Cardiac septum (tissue), 1 donor: ENCODE measurements around the gene ABHD5. TPM values are rescaled to one million over a fixed set of nuclear protein-coding genes. Genes with fewer than 3 reads are reported as not detected.

Experiments
- DNase-seq: peaks from one replicate; pipeline ENCODE4 v3.0.0-alpha.2; 2020; ENCODE audit warnings: low spot score
- intact Hi-C: fragments of 100-400 bp; cut with DNase I; formaldehyde crosslinking; loops from one replicate; pipeline ENCODE4 v1.14.0; 2022
- total RNA-seq: library from RNA; stranded (reverse); fragmentation: NEBNext Ultra II Directional; extraction: Animal tissue kit (Norgen Biotek cat#: 25700); gene quantifications from one replicate; pipeline ENCODE4 v1.2.1, GENCODE V29; 2021
- donor health status: DM: no; HTN: no; CAD: no.

The ABHD5 gene
- total RNA-seq, 1 donor from 2014 or later, result 23.5 TPM

DNA sequence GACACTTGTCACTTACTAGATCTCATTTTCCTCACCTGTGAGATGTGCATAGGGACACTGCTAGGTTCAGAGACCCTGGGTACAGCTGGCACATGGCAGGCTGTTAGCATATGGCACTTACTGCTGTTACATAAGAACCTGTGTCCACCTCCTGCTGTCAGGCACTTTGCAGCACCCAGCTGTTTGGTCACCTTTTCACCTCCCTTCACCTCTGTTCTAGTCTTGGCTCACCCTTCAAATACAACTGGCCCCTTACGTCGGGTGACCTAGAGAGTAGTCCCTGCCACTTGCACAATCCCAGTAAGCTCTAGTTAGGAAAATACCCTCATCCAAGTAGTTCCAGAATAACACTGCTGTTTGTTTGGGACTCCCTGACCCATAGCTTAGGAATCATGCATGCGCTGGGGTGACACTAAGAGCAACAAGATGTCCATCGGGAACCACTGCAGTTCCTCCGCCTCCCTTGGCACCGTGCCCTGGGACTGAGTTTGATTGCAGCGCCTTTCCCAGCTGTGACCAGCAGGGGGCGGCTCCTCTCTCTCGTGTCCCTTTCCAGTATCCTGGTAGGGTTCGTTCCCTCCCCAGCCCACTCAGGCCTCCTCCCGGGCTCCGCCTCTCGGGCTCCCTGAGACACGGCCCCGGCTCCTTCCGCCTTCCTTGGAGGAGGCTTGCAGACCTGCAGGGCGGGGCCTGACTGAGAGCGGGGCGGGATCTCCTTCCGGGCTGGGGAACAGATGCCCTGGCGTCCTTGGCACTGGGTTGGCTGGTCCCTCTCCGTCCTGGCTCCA lies 78.6 kb downstream of the ABHD5 start:
- intact Hi-C loops, result loop anchor here (1.0 to 5.0 kb wide), 3 partner anchors 10 to 147 kb away; partner anchors contain the start of genes ABHD5 and ANO10
- peak; percentile 97 for DNase-seq

DNA sequence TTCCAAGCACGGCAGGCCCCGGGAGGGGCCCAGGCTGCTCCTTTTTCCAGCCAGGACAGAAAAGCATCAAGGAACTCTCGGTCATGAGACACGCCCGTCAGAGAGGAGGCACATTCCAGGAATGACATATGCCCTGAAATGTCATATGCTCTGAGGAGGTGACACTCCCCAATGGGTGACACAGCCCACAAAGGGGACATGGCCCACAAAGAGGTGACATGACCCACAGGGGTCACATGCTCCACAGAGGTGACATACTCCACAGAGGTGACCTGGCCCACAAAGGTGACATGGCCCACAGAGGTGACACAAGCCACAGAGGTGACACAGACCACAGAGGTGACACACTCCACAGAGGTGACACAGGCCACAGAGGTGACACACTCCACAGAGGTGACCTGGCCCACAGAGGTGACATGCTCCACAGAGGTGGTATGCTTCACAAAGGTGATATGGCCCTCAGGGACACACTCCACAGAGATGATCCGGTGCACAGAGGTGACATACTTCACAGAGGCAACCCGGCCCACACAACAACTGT lies 79.2 kb downstream of the ABHD5 start:
- no peak for DNase-seq
- intact Hi-C loops, result loop anchor here (1.0 to 10.0 kb wide), 5 partner anchors 11 to 305 kb away; partner anchors contain the start of genes ABHD5 and ANO10

DNA sequence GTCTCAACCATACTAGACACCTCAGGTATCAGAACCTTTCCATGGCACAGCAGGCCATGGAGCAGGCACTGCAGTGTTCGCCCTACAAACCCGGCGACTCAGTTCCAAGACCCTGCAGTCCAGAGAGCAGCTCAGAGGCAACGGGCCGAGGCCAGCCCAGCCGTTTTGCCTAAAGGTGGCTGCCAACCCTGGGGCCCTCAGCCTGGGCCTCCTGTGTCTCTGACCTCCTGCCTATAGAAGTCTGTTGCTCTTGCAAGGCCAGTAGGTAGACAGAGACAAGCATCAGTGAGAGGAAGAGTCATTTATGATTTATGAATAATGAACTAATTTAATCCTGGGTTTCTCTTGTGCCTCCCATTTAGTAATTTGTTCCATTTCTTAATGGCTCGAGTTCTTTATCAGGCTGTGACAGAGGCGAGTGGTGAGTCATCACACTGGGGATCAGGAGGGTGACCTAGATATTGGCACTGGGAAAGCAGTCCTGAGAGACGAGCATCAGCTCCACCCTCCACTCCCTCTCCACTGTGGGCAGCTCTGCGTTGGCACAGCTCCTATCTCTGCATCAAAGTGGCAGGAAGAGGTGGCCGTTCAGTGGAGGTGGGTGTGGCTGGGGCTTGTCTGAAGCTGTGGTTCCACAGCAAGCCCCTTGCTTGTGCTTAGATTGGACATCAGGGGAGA lies 79.8 kb downstream of the ABHD5 start:
- intact Hi-C loops, result loop anchor here (5.0 to 10.0 kb wide), 2 partner anchors 38 to 304 kb away; no protein-coding TSS in a partner anchor
- peak; percentile 85 for DNase-seq

DNA sequence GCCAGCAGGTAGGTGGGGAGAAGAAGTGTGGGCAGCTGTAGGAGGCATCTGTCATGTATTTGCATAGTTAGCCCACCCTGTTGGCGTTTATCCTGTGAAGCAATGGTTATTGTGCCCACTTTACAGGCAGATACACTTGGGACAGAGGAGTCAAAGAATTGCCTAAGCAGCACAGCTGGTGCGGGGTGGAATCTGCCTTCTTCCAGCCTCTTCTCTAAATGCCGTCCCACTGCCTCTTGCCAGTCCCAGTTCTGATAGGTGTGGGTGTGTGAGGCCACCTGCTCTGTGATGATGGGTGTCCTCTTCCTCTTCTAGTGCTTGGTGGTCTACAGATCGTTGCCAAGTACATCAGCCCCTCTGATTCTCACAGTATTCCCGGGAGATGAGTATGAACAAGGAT lies 80.9 kb downstream of the ABHD5 start:
- DNase-seq, result no peak
- intact Hi-C loops, result loop anchor here (5.0 to 10.0 kb wide), 2 partner anchors 39 to 303 kb away; no protein-coding TSS in a partner anchor

DNA sequence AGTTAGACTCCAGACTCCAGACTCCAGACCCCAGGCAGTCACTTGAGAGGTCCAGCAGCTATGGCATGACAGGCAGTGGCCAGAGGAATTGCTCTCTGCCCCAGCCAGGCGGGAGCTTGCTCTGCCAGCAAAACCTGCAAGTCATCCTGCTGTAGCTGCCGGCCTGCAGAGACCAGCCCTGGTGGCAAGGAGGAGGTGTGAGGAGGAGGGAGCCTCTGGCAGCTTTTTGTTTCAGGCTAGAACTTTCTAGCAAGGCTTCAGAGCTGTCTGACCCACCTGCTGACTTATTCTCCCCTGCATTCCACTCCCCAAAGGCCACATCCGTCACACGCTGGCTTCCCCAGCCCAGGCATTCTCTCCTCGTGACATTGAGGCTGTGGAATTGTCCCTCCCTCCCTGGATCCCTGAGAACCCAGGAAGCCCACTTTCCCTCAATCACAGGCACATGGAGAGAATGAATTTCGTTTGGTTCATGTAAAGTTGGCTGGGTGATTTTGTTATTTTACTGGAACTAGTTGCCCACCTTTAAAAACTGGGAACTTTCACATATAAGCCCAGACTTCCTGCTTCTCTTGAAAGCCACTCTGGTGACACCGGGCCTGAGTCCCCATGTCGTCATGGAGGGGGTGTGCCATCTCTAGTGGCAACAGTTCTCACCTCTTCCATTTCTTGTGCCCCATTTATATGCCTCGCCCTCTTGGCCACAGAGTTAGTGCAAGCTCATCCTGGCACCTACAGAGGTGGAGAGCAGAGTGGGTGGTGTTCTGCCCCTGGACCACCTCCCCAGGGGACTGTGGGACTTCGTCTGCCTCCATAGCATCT lies 82.7 kb downstream of the ABHD5 start:
- intact Hi-C loops, result loop anchor here (5.0 to 10.0 kb wide), 2 partner anchors 41 to 301 kb away; no protein-coding TSS in a partner anchor

DNA sequence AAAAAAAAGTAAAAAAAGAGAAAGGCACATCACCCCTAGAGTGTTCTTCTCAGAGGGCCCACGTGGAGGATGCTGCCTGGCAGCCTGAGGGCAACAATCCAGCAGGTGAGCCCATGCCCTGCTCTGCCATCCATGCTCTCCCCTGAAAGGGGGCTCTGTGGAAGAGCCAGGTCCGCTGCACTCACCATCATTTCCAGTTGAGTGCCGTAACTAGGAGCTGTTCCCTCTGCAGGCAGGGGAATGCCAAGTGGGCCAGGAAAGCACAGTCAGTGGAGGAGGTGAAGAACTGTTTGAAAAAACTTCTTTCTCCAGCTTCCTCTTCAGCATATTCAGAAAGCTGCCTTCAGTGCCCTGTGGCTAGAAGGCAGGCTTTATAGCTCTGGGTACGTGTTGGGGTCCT lies 84.1 kb downstream of the ABHD5 start:
- intact Hi-C loops, result loop anchor here (5.0 to 10.0 kb wide), 2 partner anchors 42 to 300 kb away; no protein-coding TSS in a partner anchor
- DNase-seq, result no peak

More for the DNA sequence above, 82.7 kb downstream of the ABHD5 start:
- DNase-seq, result peak; percentile 87

DNA sequence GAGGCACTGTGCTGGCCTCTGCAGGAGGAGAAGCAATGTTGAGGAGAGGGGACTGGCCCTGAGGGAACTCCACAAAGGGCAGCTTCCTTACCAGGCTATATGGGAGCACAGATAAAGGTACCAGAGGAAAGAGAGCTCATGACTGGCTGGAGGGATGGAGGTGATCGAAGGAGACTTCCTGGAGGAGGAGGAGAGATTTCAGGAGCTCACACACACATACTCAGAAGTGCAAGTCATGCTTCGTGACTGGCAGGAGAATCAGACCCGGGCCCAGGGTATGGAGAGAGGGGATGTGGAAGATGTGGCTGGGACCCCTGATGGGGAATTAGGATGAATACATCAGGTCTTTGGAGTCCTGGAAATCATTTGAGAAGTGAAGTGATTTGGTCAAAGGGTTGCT lies 85.4 kb downstream of the ABHD5 start:
- no peak for DNase-seq
- intact Hi-C loops, result loop anchor here (10.0 kb wide), 1 partner anchor 299 kb away; no protein-coding TSS in a partner anchor

DNA sequence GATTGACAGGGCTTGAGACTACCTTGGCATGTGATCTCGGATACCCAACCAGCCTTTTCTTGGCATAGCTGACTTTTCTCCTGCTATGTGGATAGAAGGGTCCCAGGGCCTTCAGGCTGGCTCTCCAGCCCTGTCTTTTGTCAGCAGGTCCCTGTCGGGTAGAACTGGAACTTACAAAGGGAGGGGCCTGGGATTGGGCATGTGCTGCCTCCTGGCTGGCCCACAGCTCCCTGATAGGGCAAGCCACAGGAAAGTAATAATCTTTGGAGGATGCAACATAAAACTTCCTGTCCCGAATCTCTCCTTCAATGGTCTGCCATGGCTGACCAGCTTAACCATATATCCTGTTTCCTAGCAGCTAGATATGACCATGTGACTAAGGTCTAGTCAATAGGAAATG lies 89.1 kb downstream of the ABHD5 start:
- intact Hi-C loops, result loop anchor here (10.0 kb wide), 1 partner anchor 295 kb away; no protein-coding TSS in a partner anchor
- no peak for DNase-seq

DNA sequence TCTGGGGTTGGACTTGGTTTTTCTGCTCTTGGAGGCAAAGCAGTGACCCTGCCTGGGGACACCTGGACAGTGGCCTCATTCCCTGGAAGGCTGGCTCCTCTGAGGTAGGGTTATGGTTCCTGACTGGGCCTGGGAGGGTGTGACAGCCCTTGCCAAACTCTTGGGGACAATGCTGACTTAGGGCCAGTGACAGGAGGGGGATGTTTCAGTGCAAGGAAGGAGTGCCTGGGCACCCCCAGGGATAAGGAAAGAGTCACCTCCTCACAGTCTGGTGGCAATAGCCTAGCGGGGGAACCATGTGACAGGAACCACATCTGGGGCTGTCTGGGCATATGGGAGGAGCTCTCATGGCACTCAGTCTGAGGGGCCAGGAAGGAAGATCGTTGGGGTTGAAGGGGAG lies 91.8 kb downstream of the ABHD5 start:
- DNase-seq, result no peak

More for the DNA sequence above, 91.8 kb downstream of the ABHD5 start:
- intact Hi-C loops, result no loop called here

Other genes with a start within 250 kb of the ABHD5 start
- gene ANO10, start 68.9 kb upstream of the ABHD5 start, total RNA-seq, result 15.3 TPM